Measurements from ENCODE around the gene PHYKPL. TPM values are rescaled to one million over a fixed set of nuclear protein-coding genes. Genes with fewer than 3 reads are reported as not detected.

The PHYKPL gene
- total and polyA plus RNA-seq, 2 donors (not counting 1 experiment from before 2014, with no cell fraction given): 18.1 to 44.8 TPM

GRCh38 chr5:178266581-178266980 lies 34.0 kb upstream of the PHYKPL start:
- TF ChIP-seq CTCF (conservative IDR thresholded peaks at IDR 0.05 in 1 of 2, IDR thresholded peaks at IDR 0.05 in 1 of 2; ENCODE audit: low read depth in 1 of 2, low read length in 2 of 2): no peak
- no peaks in the 10 kb centered on the region for H3K27me3 ChIP-seq (ENCODE audit: control insufficient read depth, insufficient read depth, low read length)
- H3K4me1 ChIP-seq (ENCODE audit: control insufficient read depth, extremely low read depth, insufficient read depth, low read length): no peaks in the 10 kb centered on the region
- H3K9ac ChIP-seq (ENCODE audit: insufficient read depth, low read length): no peak overlapping the region
- H4K20me1 ChIP-seq (ENCODE audit: control insufficient read depth, extremely low read depth, insufficient read depth, low read length): no peaks in the 10 kb centered on the region
- no peak overlapping the region for H3K27ac ChIP-seq (ENCODE audit: insufficient read depth, low read length)
- DNase-seq (ENCODE audit: low read depth in 2 of 2): no peak
- no peak overlapping the region for H3K4me2 ChIP-seq (ENCODE audit: extremely low read depth, insufficient read depth, low read length)
- no peaks in the 10 kb centered on the region for H3K36me3 ChIP-seq (ENCODE audit: control insufficient read depth, insufficient read depth, low read length)
- H2AFZ ChIP-seq (ENCODE audit: low read length): no peak overlapping the region
- no peaks in the 10 kb centered on the region for H3K79me2 ChIP-seq (ENCODE audit: control insufficient read depth, insufficient read depth, low read length)
- H3K9me3 ChIP-seq (ENCODE audit: control insufficient read depth, insufficient read depth, low read depth, low read length): no peaks in the 10 kb centered on the region
- H3K4me3 ChIP-seq (replicated peaks in 1 of 4; ENCODE audit: control extremely low read depth in 1 of 4, insufficient read depth in 1 of 4, low read depth in 3 of 4, low read length in 4 of 4): no peak overlapping the region

DNA sequence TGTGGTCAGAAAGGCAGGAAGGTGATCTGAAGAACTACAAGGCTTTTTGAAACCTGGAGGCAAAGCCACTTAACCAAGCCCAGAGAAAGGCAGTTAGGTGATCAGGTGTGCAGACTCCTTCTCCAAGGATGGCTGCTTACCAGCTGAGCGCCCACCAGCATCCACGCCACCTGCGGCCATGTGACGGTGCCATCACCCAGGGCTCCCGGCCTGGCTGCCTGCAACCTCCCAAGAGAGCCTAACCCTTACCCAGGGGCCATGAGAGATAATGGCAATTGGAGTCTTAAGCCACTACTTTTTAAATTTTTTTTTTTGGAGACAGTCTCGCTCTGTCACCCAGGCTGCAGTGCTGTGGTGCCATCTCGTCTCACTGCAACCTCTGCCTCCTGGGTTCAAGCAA lies 33.1 kb upstream of the PHYKPL start:
- no peaks in the 10 kb centered on the region for H3K79me2 ChIP-seq (ENCODE audit: control insufficient read depth, insufficient read depth, low read length)
- H3K4me1 ChIP-seq (ENCODE audit: control insufficient read depth, extremely low read depth, insufficient read depth, low read length): no peaks in the 10 kb centered on the region
- no peak for TF ChIP-seq CTCF (conservative IDR thresholded peaks at IDR 0.05 in 1 of 2, IDR thresholded peaks at IDR 0.05 in 1 of 2; ENCODE audit: low read depth in 1 of 2, low read length in 2 of 2)
- no peak for TF ChIP-seq EZH2 (IDR thresholded peaks at IDR 0.05; ENCODE audit: low read length, missing control alignments)
- no peaks in the 10 kb centered on the region for H3K36me3 ChIP-seq (ENCODE audit: control insufficient read depth, insufficient read depth, low read length)
- H3K9ac ChIP-seq (ENCODE audit: insufficient read depth, low read length): no peak overlapping the region
- no peaks in the 10 kb centered on the region for H3K27me3 ChIP-seq (ENCODE audit: control insufficient read depth, insufficient read depth, low read length)
- no peak overlapping the region for H2AFZ ChIP-seq (ENCODE audit: low read length)
- no peak for DNase-seq (ENCODE audit: low read depth in 2 of 2)
- no peak overlapping the region for H3K4me3 ChIP-seq (replicated peaks in 1 of 4; ENCODE audit: control extremely low read depth in 1 of 4, insufficient read depth in 1 of 4, low read depth in 3 of 4, low read length in 4 of 4)
- no peak overlapping the region for H3K27ac ChIP-seq (ENCODE audit: insufficient read depth, low read length)
- no peak overlapping the region for H3K4me2 ChIP-seq (ENCODE audit: extremely low read depth, insufficient read depth, low read length)
- H3K9me3 ChIP-seq (ENCODE audit: control insufficient read depth, insufficient read depth, low read depth, low read length): no peaks in the 10 kb centered on the region
- no peaks in the 10 kb centered on the region for H4K20me1 ChIP-seq (ENCODE audit: control insufficient read depth, extremely low read depth, insufficient read depth, low read length)

DNA sequence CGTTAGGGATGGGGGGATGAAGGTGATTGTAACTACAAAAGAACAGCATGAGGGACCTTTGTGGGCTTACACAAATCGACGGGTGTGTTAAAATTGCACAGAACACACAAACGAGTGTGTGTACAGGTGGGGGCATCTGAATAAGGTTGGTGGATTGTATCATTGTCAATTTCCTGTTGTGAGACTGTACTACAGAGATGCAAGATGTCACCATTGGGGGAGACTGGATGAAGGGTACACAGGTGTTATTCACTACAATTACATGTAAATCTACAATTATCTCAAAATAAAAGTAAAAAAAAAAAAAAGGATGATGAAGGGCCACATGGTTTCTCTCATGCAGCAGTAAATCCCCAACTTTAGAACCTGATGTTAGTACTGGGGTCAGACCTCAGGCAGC lies 31.4 kb upstream of the PHYKPL start:
- Histone ChIP-seq H3K9me3 (ENCODE audit: control insufficient read depth, insufficient read depth, low read depth, low read length) (no peaks in the 10 kb centered on the region), H3K4me2 (ENCODE audit: extremely low read depth, insufficient read depth, low read length) (no peak overlapping the region), H3K4me1 (ENCODE audit: control insufficient read depth, extremely low read depth, insufficient read depth, low read length) (no peaks in the 10 kb centered on the region), H3K36me3 (ENCODE audit: control insufficient read depth, insufficient read depth, low read length) (no peaks in the 10 kb centered on the region), H4K20me1 (ENCODE audit: control insufficient read depth, extremely low read depth, insufficient read depth, low read length) (no peaks in the 10 kb centered on the region), H3K27ac (ENCODE audit: insufficient read depth, low read length) (no peak overlapping the region), H3K79me2 (ENCODE audit: control insufficient read depth, insufficient read depth, low read length) (no peaks in the 10 kb centered on the region), H3K4me3 (replicated peaks in 1 of 4; ENCODE audit: control extremely low read depth in 1 of 4, insufficient read depth in 1 of 4, low read depth in 3 of 4, low read length in 4 of 4) (no peak overlapping the region), H2AFZ (ENCODE audit: low read length) (no peak overlapping the region), H3K27me3 (ENCODE audit: control insufficient read depth, insufficient read depth, low read length) (no peaks in the 10 kb centered on the region), H3K9ac (ENCODE audit: insufficient read depth, low read length) (no peak overlapping the region)
- DNase-seq (ENCODE audit: low read depth in 2 of 2): no peak
- no peak for TF ChIP-seq CTCF (conservative IDR thresholded peaks at IDR 0.05 in 1 of 2, IDR thresholded peaks at IDR 0.05 in 1 of 2; ENCODE audit: low read depth in 1 of 2, low read length in 2 of 2)
- no peak for TF ChIP-seq EZH2 (IDR thresholded peaks at IDR 0.05; ENCODE audit: low read length, missing control alignments)
